Activated B cell treated with CpG ODN at 0.5 μM for 24 hours (primary cell): ENCODE data around the gene MCOLN2. TPM values are rescaled to one million over a fixed set of nuclear protein-coding genes. Genes with fewer than 3 reads are reported as not detected.

Experiments
- ATAC-seq: fragments of 200-7000 bp; cut with Tn5 transposase; one replicate; pipeline ENCODE4 v1.10.0; 2021; ENCODE audit warnings: low read depth, mild to moderate bottlenecking, moderate library complexity
- CTCF ChIA-PET: fragments of 350-600 bp; sonication (Branson Sonifier 250); formaldehyde crosslinking; loops from one replicate; lab custom pipeline; 2021; ENCODE audit warnings: antibody characterized with exemption; lab: Charles Lee
- POLR2A ChIA-PET: fragments of 350-600 bp; sonication (Branson Sonifier 250); formaldehyde crosslinking; loops from one replicate; lab custom pipeline; 2021; ENCODE audit warnings: antibody characterized with exemption; lab: Charles Lee
- DNase-seq: peaks from one replicate; pipeline ENCODE4 v3.0.0; 2022
- H3K27ac Mint-ChIP-seq: one replicate; pipeline ENCODE4 v1.8.0; 2020; ENCODE audit warnings: mixed read lengths
- H3K27me3 Mint-ChIP-seq: one replicate; pipeline ENCODE4 v1.8.0; 2021; ENCODE audit warnings: mixed read lengths
- H3K36me3 Mint-ChIP-seq: one replicate; pipeline ENCODE4 v1.8.0; 2021; ENCODE audit warnings: low read depth, mixed read lengths
- H3K4me1 Mint-ChIP-seq: one replicate; pipeline ENCODE4 v1.8.0; 2021; ENCODE audit warnings: mixed read lengths
- H3K4me3 Mint-ChIP-seq: one replicate; pipeline ENCODE4 v1.8.0; 2020; ENCODE audit warnings: mild to moderate bottlenecking, mixed read lengths
- H3K9me3 Mint-ChIP-seq: one replicate; pipeline ENCODE4 v1.8.0; 2020; ENCODE audit warnings: mixed read lengths
- CTCF ChIP-seq: fragments of 200-600 bp; IDR thresholded peaks from one replicate; pipeline ENCODE4 v1.8.0; 2022; ENCODE audit warnings: antibody characterized with exemption, mild to moderate bottlenecking
- intact Hi-C: fragments of 100-400 bp; cut with micrococcal nuclease; formaldehyde crosslinking; loops from one replicate; pipeline ENCODE4 v1.15.1; 2024
- total RNA-seq: library from RNA; stranded (reverse); gene quantifications from 2 replicates; pipeline ENCODE4 v1.2.3, GENCODE V29; 2022

Gene MCOLN2
- total RNA-seq, 1 donor from 2014 or later = 80.2 TPM

GRCh38 chr1:84972377-84972987, 24.4 kb downstream of the MCOLN2 start:
- Mint-ChIP-seq H3K36me3 (peaks cover 34% of the 10 kb centered on the region), H3K4me3 (peak overlapping the region; percentile 32), H3K4me1 (peaks cover 63% of the 10 kb centered on the region), H3K27ac (peak overlapping the region; percentile 70), H3K27me3 (no peaks in the 10 kb centered on the region), H3K9me3 (peaks cover 4% of the 10 kb centered on the region)
- ATAC-seq (peak; percentile 38), DNase-seq (no peak)
- intact Hi-C loops = loop anchor here (1.0 kb wide), 4 partner anchors 19 to 55 kb away; partner anchors contain the start of gene MCOLN2
- POLR2A ChIA-PET = interaction anchor here (1.3 to 1.4 kb wide), 2 partner anchors 23 to 287 kb away, joined by 4 to 8 read pairs; partner anchors contain the start of gene C1orf52
- TF ChIP-seq CTCF = no peak
- CTCF ChIA-PET = interaction anchor here (1.2 to 2.1 kb wide), 5 partner anchors 28 to 287 kb away, joined by 3 to 16 read pairs (median 5); partner anchors contain the start of gene C1orf52

- ChIA-PET POLR2A (interaction anchor here (1.3 to 1.4 kb wide), 2 partner anchors 23 to 287 kb away, joined by 4 to 8 read pairs; partner anchors contain the start of gene C1orf52), CTCF (interaction anchor here (1.2 to 2.1 kb wide), 5 partner anchors 27 to 287 kb away, joined by 3 to 16 read pairs (median 5); partner anchors contain the start of gene C1orf52)
- peaks cover 32% of the 10 kb centered on the region for H3K36me3 Mint-ChIP-seq
- no peaks in the 10 kb centered on the region for H3K27me3 Mint-ChIP-seq
- intact Hi-C loops = loop anchor here (1.0 kb wide), 4 partner anchors 19 to 55 kb away; partner anchors contain the start of gene MCOLN2
- H3K9me3 Mint-ChIP-seq = no peaks in the 10 kb centered on the region
- no peak for TF ChIP-seq CTCF
- ATAC-seq = peak; percentile 56
- no peak for DNase-seq
- peak overlapping the region; percentile 70 for H3K27ac Mint-ChIP-seq
- peak overlapping the region; percentile 67 for H3K4me3 Mint-ChIP-seq
- H3K4me1 Mint-ChIP-seq = peaks cover 61% of the 10 kb centered on the region
Observed at GRCh38 chr1:84971957-84972356, 25.0 kb downstream of the MCOLN2 start.

- Mint-ChIP-seq H3K27ac (no peak overlapping the region), H3K36me3 (peaks cover 38% of the 10 kb centered on the region), H3K9me3 (no peaks in the 10 kb centered on the region), H3K4me1 (peaks cover 46% of the 10 kb centered on the region), H3K27me3 (no peaks in the 10 kb centered on the region), H3K4me3 (no peak overlapping the region)
- ATAC-seq = peak; percentile 67
- DNase-seq = no peak
- ChIA-PET CTCF (interaction anchor here (1.3 kb wide), 1 partner anchor 25 kb away, joined by 3 read pairs; no protein-coding TSS in a partner anchor), POLR2A (no interaction called here)
- intact Hi-C loops = no loop called here
- TF ChIP-seq CTCF = no peak
Observed at GRCh38 chr1:84969489-84970250, 27.2 kb downstream of the MCOLN2 start.

- no peak for TF ChIP-seq CTCF
- Mint-ChIP-seq H3K4me1 (peaks cover 38% of the 10 kb centered on the region), H3K27ac (no peak overlapping the region), H3K27me3 (no peaks in the 10 kb centered on the region), H3K36me3 (peaks cover 39% of the 10 kb centered on the region), H3K4me3 (no peak overlapping the region), H3K9me3 (no peaks in the 10 kb centered on the region)
- intact Hi-C loops = no loop called here
- DNase-seq (no peak), ATAC-seq (no peak)
- CTCF ChIA-PET = interaction anchor here (1.3 kb wide), 1 partner anchor 24 kb away, joined by 3 read pairs; no protein-coding TSS in a partner anchor
- POLR2A ChIA-PET = no interaction called here
Observed at GRCh38 chr1:84968865-84969264, 28.0 kb downstream of the MCOLN2 start.
